Right lobe of liver (tissue), 4 donors: Measurements from ENCODE around the gene RASSF8.
A peak's percentile ranks its signal among the peaks of the same experiment; 100 is the strongest.

Experiments
- CTCF ChIP-seq, 4 donors: fragments of 200-600 bp in 3 of 4; fragments of 450-650 bp in 1 of 4; IDR thresholded peaks; one replicate each; pipeline versions ENCODE4 v1.5.1 to v1.8.0; 2016 to 2022; ENCODE audit warnings: antibody characterized with exemption in 4 of 4, mild to moderate bottlenecking in 2 of 4
- POLR2A ChIP-seq: fragments of 450-650 bp; IDR thresholded peaks from one replicate; pipeline ENCODE4 v1.6.1; 2017; ENCODE audit warnings: antibody characterized with exemption, mild to moderate bottlenecking
- donor health status: DM: no; HTN: no; CAD: no.
- donor health status: DM: no; HTN: no; CAD: no.
- donor health status: DM: no; HTN: yes; CAD: no.

DNA sequence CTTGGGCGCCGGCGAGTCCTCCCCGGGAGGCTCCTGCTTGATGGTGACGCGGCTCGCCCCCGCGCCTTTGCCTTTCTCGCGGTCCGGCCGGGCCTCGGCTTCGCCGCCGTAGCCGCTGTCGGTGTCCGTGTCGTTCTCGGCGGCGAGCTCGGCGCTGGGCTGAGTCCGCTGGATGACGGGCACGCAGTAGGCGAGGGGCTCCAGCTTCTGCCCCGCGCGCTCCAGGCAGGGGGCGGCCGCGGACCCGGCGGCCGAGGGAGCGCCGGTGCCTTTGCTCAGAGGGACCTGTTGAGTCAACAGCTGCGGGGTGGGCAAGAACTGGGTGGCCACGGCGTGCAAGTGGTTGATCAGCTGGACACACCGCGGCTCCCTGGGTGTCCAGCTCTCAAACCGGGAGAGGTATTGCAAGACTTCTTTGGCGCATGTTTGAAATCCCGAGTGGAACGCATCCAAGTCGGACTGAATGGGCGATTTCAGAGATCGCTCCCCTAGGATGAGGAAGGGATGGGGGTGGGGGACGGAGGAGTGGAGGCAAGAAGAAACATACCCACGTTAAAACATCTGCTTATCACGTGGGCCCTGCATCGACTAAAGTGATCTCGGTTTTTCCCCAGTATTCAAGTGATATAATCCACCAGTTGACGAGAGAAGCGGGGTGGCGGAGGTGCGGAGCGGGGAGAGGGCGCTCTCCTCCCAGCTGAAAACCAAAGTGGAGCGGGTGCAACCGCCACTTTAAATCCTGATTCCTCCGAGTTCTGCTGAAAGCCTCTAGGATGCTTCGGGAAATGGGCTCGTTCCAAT, 164.4 kb downstream of the RASSF8 start:
- TF ChIP-seq CTCF (IDR thresholded peaks at IDR 0.05) (peak in 1 of 4 donors; percentile 11), POLR2A (no peak)
